Stimulated activated CD4-positive, alpha-beta T cell treated with anti-CD3 and anti-CD28 coated beads, TNF-alpha, amount 100 ng/mL, for 4 hours (primary cell): ENCODE results near the gene LBHD2.

ENCODE experiments used
- DNase-seq, 3 experiments: peaks; one replicate each; pipeline ENCODE4 v3.0.0-alpha.2; 2020; ENCODE audit warnings: low read depth in 3 of 3

The LBHD2 gene

DNA sequence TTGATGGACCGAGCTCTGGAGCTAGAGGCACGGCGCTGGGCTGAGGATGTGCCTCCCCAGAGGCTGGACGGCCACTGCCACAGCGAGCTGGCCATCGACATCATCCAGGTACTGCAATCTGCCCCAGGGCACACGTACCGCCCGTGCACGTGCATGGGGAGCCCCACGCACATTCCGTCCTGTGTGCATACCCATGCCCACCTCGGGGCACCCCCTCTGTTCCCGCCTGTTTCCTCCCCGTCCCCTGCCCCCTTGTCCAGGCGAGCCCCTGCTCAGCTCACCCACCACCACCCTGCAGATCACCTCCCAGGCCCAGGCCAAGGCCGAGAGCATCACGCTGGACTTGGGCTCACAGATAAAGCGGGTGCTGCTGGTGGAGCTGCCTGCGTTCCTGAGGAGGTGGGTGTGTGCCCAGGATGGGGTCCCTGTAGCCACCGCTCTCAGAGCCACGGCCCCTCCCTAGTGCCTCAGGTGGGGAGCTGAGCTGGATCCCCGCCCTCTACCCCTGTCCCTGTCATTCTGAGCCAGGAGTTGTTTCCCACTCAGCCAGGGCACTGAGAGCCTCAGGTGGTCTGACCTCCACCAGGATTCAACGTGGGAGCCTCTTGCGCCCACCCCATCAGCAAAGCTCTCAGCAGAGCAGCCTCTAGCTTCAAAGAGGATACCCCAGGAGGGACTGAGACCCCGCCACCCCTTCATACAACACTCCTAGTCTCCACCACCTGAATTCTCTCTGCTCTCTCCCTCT, 46.2 kb downstream of the LBHD2 start:
- no peak for DNase-seq

DNA sequence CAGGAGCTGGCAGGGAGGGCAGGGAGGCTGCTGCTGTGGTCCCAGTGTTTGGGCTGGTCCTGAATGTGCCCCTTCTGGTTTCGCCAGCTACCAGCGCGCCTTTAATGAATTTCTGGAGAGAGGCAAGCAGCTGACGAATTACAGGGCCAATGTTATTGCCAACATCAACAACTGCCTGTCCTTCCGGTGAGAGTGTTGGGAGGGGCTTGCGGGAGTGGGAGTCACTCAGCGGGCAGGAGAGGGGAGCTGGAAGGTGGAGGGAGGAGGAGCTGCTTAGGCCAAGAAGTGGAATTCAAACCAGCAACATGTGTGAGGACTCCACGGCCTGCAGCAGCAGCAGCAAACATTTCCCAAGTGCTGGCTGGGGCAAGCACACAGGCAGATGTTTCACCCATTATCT, 47.0 kb downstream of the LBHD2 start:
- DNase-seq: no peak

DNA sequence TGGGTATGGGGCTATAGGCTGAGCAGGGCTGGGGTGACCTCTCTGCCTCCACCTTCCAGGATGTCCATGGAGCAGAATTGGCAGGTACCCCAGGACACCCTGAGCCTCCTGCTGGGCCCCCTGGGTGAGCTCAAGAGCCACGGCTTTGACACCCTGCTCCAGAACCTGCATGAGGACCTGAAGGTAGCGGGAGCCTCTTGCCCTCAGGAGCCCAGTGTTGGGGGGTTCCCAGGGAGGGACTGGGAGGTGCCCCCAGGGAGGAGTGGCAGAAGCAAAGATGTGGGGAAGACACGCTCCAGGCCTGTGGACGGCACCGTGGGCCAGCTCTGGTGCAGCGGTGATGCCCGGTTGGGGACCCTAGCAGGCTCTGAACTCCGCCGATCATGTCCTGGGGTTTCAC, 47.6 kb downstream of the LBHD2 start:
- no peak for DNase-seq

DNA sequence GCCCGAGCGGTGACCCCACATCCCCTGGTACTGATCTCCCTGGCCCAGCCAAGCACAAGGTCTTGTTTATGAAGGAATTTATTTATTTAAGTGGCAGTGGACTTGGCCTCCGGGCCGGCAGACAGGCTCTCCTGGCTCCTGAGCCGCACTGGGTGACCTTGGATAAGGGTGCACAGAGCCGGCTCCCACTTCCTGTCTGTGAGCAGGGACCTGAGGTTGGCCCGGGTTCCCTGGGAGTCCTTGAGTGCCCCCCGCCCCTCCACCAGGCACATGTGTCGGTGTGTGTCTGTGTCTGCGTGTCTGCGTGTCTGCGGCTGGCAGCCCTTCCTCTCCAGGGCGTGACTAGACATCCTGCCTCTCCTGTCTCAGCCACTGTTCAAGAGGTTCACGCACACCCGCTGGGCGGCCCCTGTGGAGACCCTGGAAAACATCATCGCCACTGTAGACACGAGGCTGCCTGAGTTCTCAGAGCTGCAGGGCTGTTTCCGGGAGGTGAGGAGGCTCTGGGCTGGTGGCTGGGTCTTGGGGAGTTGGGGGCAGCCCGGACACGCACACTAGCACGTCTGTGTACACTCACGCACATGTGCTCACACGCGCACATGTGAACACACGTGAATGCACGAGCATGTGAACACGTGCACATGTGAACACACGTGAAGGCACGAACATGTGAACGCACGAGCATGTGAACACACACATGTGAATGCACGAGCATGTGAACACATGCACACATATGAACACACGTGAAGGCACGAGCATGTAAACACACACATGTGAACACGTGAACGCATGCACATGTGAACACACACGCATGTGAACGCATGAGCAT, 48.6 kb downstream of the LBHD2 start:
- DNase-seq: no peak

DNA sequence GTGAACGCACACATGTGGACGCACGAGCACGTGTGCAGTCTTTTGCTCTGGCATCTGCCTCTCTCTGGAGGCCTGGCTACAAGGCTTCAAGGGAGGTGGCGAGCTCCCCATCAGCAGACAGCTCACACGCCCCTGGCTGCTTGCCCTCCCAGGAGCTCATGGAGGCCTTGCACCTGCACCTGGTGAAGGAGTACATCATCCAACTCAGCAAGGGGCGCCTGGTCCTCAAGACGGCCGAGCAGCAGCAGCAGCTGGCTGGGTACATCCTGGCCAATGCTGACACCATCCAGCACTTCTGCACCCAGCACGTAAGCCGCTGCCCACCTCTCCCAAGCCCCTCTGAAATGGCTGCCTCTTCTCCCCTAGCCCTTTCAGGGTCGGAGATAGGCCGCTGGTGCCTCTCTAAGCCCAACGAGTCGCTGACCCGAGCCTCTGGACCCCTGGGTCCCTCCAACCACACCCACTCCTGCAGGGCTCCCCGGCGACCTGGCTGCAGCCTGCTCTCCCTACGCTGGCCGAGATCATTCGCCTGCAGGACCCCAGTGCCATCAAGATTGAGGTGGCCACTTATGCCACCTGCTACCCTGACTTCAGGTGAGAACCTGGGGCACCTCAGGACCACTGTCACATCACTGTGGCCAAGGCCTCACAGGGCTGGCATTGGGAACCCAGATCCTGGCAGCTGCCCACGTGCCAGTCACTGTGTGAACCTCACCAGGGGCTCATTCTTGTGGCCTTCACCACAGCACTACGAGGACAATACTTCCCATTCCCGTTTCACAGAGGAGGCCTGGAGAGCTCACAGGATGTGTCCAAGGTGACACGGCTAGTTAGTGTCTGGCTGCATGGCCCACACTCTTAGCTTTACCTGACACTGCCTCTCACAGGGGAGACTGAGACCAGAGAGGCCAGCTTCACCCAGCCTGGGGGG, 49.5 kb downstream of the LBHD2 start:
- DNase-seq: no peak

DNA sequence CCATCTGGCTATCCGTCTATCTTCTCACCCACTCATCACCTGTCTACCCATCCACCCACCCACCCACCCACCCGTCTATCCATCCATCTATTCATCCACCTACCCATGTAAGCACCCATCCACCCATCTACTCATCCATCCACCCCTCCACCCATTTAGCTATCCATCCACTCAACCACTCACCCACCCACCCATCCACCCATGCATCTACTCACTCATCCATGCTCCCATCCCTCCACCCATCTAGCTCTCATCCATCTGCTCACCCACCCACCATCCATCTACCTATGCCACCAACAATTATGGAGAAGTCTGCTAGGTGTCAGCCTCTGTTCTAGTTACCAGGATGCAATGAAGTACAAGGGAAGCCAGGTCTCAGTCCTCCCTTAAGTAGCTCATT, 50.4 kb downstream of the LBHD2 start:
- no peak for DNase-seq

DNA sequence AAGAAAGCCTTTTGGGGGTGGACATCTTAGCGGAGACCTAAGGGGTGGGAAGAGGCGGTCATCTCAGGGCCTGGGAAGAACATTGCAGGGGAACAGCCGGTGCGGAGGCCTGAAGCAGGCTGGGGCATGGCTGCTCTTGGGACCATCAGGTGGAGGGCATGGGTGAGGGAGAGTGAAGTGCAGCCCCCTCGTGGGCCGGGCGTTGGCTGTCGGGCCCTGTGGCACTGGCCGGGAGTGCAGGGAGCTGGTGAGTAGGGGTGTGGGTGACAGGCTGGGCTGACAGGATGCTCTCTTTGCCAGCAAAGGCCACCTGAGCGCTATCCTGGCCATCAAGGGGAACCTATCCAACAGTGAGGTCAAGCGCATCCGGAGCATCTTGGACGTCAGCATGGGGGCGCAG, 50.9 kb downstream of the LBHD2 start:
- no peak for DNase-seq

DNA sequence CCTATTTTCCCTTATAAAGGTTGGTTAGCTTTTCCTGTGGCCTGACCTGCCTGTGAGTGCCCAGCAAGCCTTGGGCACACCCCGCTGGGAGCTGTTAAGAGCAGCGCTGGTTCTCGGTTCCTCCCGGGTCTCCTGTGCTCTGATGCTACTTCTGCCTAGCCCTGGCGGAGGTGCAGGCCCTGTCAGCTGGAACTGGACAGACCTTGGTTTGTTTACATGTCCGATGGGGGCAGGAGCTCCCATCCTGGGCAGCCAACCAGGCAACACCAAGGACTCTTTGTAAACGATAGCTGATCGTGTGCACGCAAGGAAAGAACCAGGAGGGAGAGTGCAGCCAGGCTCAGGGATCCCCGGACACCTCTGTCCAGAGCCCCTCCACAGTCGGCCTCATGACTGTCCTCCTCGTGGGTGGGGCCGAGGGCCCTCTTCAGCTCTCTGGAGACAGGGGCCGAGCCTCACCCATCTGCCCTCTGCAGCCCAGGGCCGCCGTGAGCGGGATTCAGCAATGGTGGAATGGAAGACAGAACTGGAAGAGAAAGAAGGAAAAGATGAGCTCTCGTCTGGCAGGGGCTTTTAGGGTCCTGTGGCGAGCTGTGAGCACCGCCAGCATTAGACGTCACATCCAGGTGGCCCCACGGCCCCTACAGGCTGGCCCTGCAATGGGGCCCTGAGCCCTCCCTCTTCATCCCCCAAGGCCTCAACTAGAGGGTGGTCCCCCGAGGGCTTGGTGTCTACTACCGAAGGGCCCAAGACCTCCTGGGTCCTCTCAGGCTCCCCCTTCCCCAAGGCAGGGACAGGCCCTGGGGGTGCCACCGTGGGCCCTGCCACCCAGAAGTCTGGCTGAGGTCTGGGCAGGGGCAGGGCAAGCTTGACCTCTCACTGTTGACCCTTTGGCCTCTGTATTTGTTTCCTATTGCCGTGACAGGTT, 51.6 kb downstream of the LBHD2 start:
- DNase-seq: no peak

DNA sequence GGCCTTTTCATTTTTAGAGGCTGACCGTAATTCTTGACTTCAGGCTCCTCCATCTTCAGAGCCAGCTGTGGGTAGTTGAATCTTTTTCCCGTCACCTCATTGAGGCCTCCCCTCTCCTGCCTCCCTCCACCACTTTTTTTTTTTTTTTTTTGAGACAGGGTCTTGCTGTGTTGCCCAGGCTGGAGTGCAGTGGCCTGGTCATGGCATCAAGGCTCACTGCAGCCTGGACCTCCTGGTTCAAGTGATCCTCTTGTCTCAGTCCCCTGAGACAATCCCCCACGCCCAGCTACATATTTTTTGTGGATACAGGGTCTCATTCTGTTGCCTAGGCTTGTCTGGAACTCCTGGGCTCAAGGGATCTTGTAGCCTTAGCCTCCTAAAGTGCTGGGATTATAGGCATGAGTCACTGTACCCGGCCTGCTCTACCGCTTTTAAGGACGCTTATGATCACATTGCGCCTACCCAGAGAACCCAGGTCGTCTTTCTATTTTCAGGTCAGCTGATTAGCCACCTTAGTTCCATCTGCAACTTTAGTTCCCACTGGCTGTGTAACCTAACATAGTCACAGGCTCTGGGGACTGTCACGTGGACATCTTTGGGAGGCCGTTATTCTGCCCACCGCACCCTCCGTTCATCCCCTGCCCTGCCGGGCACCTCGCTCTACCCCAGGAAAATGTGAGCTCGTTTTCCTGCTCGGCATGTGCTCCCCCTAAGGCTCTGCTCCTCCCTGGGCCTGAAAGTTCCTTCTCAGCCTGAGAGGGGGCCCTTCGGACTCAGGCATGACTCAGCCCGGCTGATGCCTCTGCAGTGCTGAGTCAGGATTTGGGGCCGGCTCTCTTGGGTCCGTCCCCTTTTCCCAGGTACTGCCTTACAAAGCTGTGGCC, 52.6 kb downstream of the LBHD2 start:
- no peak for DNase-seq

DNA sequence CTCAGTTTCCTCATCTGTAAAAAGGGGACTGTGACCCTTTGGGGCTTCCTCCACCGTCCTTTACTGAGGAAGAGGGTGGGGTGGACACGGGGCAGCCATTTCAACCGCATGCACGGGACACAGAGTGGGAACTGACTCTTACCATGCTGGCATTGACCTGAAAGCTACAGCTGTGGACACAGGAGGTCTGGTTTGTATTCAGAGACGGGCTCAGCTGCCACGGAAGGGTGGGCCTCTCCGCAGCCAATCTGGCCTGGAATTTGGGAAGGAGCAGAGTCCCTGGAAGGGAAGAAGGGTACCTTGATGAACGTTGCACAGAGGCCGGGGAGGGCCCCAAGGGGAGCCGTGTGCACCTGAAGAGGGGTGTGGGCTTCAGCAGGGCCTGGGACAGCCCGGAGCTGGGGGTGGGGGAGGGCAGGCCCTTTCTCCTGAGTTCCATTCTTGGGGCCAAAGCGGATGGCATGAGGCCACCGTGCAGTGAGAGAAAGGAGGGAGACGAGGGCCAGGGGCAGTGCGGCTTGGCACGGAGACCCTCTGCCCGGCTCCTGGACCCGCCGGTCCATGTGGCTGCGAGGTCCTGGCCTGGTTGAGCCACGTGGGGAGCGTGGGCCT, 53.8 kb downstream of the LBHD2 start:
- DNase-seq: no peak

DNA sequence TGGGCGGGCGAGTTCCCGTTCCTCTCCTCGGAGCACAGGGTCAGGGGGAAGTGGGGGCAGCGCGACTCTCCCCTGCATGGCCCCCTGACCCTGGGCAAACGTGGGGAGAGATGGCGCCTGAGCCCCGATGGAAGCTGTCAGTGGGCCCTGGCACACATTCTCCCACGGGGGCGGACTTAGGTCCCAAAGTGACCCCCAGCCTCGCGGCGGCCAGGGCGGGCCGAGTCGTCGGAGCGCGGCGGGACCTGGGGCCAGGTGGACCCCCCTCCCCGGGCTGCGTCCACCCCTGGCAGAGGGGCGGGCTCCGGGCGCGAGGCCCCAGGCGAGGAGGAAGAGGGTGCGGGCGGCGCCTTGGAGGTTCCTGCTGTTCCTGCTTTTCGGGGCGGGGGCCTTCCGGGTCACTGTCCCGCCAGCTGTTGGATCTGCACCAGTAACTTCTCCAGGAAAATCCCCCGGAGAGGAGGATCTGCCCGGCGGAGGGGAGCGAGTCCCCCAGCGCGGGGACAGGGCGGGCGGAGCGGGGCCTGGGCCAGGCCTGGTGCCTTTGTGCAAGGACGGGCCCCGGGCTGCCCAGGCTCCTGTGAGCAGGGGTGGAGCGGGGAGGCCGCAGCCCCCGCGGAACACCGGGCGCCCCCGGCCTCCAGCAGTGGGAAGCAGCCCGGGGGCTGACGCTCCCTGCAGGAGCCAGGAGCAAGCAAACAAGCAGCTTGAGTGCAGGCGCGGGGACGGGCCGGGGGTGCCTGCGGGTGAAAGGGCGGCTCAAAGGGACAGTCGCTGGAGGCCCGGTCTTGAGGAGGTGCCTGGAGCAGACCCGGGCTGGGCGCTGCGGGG, 54.5 kb downstream of the LBHD2 start:
- no peak for DNase-seq

DNA sequence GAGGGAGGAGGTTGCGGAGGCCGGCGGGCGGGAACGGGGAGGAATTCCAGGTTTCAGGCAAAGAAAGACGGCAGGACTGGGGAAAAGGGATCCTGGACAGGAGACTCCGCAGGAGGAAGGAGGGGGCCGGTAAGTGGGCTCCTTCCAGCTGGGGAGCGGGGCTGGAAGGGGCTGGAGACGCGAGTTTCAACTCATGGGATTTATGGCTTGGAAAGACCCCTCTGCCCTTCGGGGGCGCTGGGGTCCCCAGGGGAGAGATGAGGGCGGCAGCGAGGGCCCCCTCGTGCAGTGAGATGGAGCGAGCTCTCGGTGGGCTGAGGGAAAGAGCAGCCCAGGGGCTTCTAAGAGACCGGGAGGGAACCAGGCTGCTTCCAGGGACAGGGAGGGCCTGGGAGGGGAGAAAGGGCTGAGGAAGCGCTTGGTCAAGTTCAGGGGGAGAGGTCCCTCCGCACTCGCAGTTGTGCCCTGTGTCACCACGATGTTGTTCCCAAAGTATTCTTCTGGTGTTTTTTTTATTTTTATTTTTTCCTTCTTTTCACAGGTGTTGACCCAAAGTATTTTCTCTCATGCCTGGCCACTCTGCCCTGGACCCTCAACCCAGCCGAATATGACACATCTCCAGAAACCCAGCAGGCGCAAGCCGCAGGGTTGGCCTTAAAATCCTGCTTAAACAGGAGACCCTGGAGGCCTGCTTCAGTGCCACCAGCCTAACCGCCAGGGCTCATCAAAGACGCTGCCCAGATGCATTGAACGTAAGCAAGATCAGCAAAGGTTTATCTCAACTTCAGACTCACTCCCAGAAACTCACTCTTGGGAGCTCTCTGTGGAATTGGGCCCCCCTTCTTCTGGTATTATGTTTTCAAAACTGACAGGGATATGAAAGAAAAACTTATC, 55.4 kb downstream of the LBHD2 start:
- DNase-seq: no peak
